WTC11 (cell line): Measurements from ENCODE around the gene SYTL1.

Source experiments
- ARID4B ChIP-seq: sonication (generic); formaldehyde crosslinking; IDR thresholded peaks from 2 replicates; pipeline ENCODE4 v1.8.0; 2023; ENCODE audit warnings: missing genetic modification reagents, mild to moderate bottlenecking, borderline replicate concordance
- ERG ChIP-seq: fragments of 250-450 bp; sonication (Bioruptor Pico); IDR thresholded peaks from 2 replicates; pipeline ENCODE4 v1.8.0; 2021; ENCODE audit warnings: mild to moderate bottlenecking
- MXD4 ChIP-seq: fragments of 250-450 bp; sonication (Bioruptor Pico); IDR thresholded peaks from 2 replicates; pipeline ENCODE4 v1.8.0; 2021; ENCODE audit warnings: mild to moderate bottlenecking, moderate library complexity, borderline replicate concordance
- NR1H2 ChIP-seq: sonication (generic); formaldehyde crosslinking; IDR thresholded peaks from 2 replicates; pipeline ENCODE4 v1.9.0; 2021; ENCODE audit warnings: mild to moderate bottlenecking, moderate library complexity, missing genetic modification reagents
- SOX15 ChIP-seq: fragments of 250-450 bp; sonication (Bioruptor Pico); IDR thresholded peaks from 2 replicates; pipeline ENCODE4 v1.9.0; 2021; ENCODE audit warnings: mild to moderate bottlenecking
- ZBTB43 ChIP-seq: sonication (generic); formaldehyde crosslinking; IDR thresholded peaks from 2 replicates; pipeline ENCODE4 v1.8.1; 2023; ENCODE audit warnings: mild to moderate bottlenecking, missing genetic modification reagents
- ZNF138 ChIP-seq: sonication (generic); formaldehyde crosslinking; conservative IDR thresholded peaks from 2 replicates; pipeline ENCODE4 v1.8.1; 2022; ENCODE audit warnings: mild to moderate bottlenecking, moderate library complexity, missing genetic modification reagents
- ZNF416 ChIP-seq: fragments of 250-450 bp; sonication (Bioruptor Pico); IDR thresholded peaks from 2 replicates; pipeline ENCODE4 v1.9.0; 2021; ENCODE audit warnings: mild to moderate bottlenecking, inconsistent platforms
- TF ChIP-seq, protein P1 (sequence below): fragments of 200-600 bp; IDR thresholded peaks from 2 replicates; pipeline ENCODE4 v1.8.0; 2022; ENCODE audit warnings: antibody characterized with exemption
- TF ChIP-seq, protein P2 (sequence below): sonication (generic); formaldehyde crosslinking; IDR thresholded peaks from 2 replicates; pipeline ENCODE4 v1.8.0; 2022; ENCODE audit warnings: mild to moderate bottlenecking, missing genetic modification reagents
- TF ChIP-seq, protein P3 (sequence below): sonication (generic); formaldehyde crosslinking; conservative IDR thresholded peaks from 2 replicates; pipeline ENCODE4 v1.8.1; 2023; ENCODE audit warnings: mild to moderate bottlenecking, low read depth, missing genetic modification reagents, moderate library complexity
- TF ChIP-seq, protein P4 (sequence below): sonication (generic); formaldehyde crosslinking; IDR thresholded peaks from 2 replicates; pipeline ENCODE4 v1.8.0; 2022; ENCODE audit warnings: mild to moderate bottlenecking, missing genetic modification reagents

- TF ChIP-seq ARID4B = no peak
- TF ChIP-seq, protein P1, sequence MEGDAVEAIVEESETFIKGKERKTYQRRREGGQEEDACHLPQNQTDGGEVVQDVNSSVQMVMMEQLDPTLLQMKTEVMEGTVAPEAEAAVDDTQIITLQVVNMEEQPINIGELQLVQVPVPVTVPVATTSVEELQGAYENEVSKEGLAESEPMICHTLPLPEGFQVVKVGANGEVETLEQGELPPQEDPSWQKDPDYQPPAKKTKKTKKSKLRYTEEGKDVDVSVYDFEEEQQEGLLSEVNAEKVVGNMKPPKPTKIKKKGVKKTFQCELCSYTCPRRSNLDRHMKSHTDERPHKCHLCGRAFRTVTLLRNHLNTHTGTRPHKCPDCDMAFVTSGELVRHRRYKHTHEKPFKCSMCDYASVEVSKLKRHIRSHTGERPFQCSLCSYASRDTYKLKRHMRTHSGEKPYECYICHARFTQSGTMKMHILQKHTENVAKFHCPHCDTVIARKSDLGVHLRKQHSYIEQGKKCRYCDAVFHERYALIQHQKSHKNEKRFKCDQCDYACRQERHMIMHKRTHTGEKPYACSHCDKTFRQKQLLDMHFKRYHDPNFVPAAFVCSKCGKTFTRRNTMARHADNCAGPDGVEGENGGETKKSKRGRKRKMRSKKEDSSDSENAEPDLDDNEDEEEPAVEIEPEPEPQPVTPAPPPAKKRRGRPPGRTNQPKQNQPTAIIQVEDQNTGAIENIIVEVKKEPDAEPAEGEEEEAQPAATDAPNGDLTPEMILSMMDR = no peak
- TF ChIP-seq, protein P2, sequence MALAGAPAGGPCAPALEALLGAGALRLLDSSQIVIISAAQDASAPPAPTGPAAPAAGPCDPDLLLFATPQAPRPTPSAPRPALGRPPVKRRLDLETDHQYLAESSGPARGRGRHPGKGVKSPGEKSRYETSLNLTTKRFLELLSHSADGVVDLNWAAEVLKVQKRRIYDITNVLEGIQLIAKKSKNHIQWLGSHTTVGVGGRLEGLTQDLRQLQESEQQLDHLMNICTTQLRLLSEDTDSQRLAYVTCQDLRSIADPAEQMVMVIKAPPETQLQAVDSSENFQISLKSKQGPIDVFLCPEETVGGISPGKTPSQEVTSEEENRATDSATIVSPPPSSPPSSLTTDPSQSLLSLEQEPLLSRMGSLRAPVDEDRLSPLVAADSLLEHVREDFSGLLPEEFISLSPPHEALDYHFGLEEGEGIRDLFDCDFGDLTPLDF = no peak
- TF ChIP-seq ZNF416 (CRISPR knock-in tag) = no peak
- TF ChIP-seq, protein P3, sequence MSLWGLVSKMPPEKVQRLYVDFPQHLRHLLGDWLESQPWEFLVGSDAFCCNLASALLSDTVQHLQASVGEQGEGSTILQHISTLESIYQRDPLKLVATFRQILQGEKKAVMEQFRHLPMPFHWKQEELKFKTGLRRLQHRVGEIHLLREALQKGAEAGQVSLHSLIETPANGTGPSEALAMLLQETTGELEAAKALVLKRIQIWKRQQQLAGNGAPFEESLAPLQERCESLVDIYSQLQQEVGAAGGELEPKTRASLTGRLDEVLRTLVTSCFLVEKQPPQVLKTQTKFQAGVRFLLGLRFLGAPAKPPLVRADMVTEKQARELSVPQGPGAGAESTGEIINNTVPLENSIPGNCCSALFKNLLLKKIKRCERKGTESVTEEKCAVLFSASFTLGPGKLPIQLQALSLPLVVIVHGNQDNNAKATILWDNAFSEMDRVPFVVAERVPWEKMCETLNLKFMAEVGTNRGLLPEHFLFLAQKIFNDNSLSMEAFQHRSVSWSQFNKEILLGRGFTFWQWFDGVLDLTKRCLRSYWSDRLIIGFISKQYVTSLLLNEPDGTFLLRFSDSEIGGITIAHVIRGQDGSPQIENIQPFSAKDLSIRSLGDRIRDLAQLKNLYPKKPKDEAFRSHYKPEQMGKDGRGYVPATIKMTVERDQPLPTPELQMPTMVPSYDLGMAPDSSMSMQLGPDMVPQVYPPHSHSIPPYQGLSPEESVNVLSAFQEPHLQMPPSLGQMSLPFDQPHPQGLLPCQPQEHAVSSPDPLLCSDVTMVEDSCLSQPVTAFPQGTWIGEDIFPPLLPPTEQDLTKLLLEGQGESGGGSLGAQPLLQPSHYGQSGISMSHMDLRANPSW = no peak
- TF ChIP-seq, protein P4, sequence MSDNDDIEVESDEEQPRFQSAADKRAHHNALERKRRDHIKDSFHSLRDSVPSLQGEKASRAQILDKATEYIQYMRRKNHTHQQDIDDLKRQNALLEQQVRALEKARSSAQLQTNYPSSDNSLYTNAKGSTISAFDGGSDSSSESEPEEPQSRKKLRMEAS (CRISPR knock-in tag) = no peak
- no peak for TF ChIP-seq MXD4 (CRISPR knock-in tag)
- no peak for TF ChIP-seq SOX15
- no peak for TF ChIP-seq NR1H2 (CRISPR knock-in tag)
- no peak for TF ChIP-seq ZNF138
- TF ChIP-seq ZBTB43 (CRISPR knock-in tag) = no peak
- no peak for TF ChIP-seq ERG (CRISPR knock-in tag)
Measured at GRCh38 chr1:27381969-27382762, 40.3 kb downstream of the SYTL1 start.
